ENCODE measurements around the gene C9orf72.

- TF ChIP-seq POLR2AphosphoS5 (IDR thresholded peaks at IDR 0.05) = no peak
- TF ChIP-seq, protein P1, sequence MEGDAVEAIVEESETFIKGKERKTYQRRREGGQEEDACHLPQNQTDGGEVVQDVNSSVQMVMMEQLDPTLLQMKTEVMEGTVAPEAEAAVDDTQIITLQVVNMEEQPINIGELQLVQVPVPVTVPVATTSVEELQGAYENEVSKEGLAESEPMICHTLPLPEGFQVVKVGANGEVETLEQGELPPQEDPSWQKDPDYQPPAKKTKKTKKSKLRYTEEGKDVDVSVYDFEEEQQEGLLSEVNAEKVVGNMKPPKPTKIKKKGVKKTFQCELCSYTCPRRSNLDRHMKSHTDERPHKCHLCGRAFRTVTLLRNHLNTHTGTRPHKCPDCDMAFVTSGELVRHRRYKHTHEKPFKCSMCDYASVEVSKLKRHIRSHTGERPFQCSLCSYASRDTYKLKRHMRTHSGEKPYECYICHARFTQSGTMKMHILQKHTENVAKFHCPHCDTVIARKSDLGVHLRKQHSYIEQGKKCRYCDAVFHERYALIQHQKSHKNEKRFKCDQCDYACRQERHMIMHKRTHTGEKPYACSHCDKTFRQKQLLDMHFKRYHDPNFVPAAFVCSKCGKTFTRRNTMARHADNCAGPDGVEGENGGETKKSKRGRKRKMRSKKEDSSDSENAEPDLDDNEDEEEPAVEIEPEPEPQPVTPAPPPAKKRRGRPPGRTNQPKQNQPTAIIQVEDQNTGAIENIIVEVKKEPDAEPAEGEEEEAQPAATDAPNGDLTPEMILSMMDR (IDR thresholded peaks at IDR 0.05) = no peak
Observed at GRCh38 chr9:27537027-27537435, 36.2 kb downstream of the C9orf72 start.
